HG03066 (cell line): ENCODE measurements around the gene AIFM2.
"Not testable (repeated sequence)": the region's sequence is repeated elsewhere in the genome, so short reads cannot be mapped to it uniquely, and the experiment has no call there.

Experiments
- ATAC-seq: cut with Tn5 transposase; IDR thresholded peaks from one replicate; pipeline ENCODE4 v1.9.1; 2021; ENCODE audit warnings: low read depth; ENCODE audit not compliant: unreplicated experiment

AIFM2 gene

GRCh38 chr10:70123817-70124216 is 8.8 kb downstream of the AIFM2 start:
- ATAC-seq, result no peak

GRCh38 chr10:70123166-70123565 is 9.5 kb downstream of the AIFM2 start:
- ATAC-seq, result not testable (repeated sequence)

- no peak for ATAC-seq
Measured at GRCh38 chr10:70122742-70123141, 9.9 kb downstream of the AIFM2 start.

GRCh38 chr10:70121281-70121949 is 11.2 kb downstream of the AIFM2 start:
- no peak for ATAC-seq

- ATAC-seq, result no peak
Measured at GRCh38 chr10:70120417-70120816, 12.2 kb downstream of the AIFM2 start.

GRCh38 chr10:70119623-70120022 is 13.0 kb downstream of the AIFM2 start:
- ATAC-seq, result no peak

GRCh38 chr10:70119197-70119596 is 13.4 kb downstream of the AIFM2 start:
- ATAC-seq, result no peak

- ATAC-seq, result no peak
Measured at GRCh38 chr10:70118196-70118595, 14.4 kb downstream of the AIFM2 start.

GRCh38 chr10:70117646-70118045 is 15.0 kb downstream of the AIFM2 start:
- no peak for ATAC-seq

GRCh38 chr10:70115948-70116682 is 16.5 kb downstream of the AIFM2 start:
- peak; percentile 60 for ATAC-seq

GRCh38 chr10:70114902-70115301 is 17.7 kb downstream of the AIFM2 start:
- ATAC-seq, result no peak

GRCh38 chr10:70112071-70112470 is 20.6 kb downstream of the AIFM2 start:
- no peak for ATAC-seq

GRCh38 chr10:70111496-70111895 is 21.1 kb downstream of the AIFM2 start:
- no peak for ATAC-seq

GRCh38 chr10:70109064-70109729 is 23.4 kb downstream of the AIFM2 start:
- no peak for ATAC-seq

- ATAC-seq, result no peak
Measured at GRCh38 chr10:70106958-70107791, 25.4 kb downstream of the AIFM2 start.

GRCh38 chr10:70101668-70102067 is 31.0 kb downstream of the AIFM2 start:
- no peak for ATAC-seq

- not testable (repeated sequence) for ATAC-seq
Measured at GRCh38 chr10:70101068-70101562, 31.5 kb downstream of the AIFM2 start.

- ATAC-seq, result no peak
Measured at GRCh38 chr10:70098271-70098670, 34.4 kb downstream of the AIFM2 start.

- ATAC-seq, result no peak
Measured at GRCh38 chr10:70097459-70097858, 35.2 kb downstream of the AIFM2 start.

GRCh38 chr10:70096705-70097420 is 35.8 kb downstream of the AIFM2 start:
- no peak for ATAC-seq
